Fibroblast of lung (primary cell): ENCODE measurements around the gene SYNJ1.

Source experiments
- CTCF ChIP-seq, 2 donors: IDR thresholded peaks in 1 of 2; conservative IDR thresholded peaks in 1 of 2; 1 replicate in 1 of 2; 2 replicates in 1 of 2; pipeline ENCODE4 v1.5.1; 2011 to 2012; ENCODE audit warnings: low read length in 2 of 2, control low read depth in 1 of 2, inconsistent platforms in 1 of 2, low read depth in 1 of 2, mild to moderate bottlenecking in 1 of 2
- EZH2 ChIP-seq: IDR thresholded peaks from 2 replicates; pipeline ENCODE4 v1.5.1; 2012; ENCODE audit warnings: low read length, control low read depth, mild to moderate bottlenecking; ENCODE audit errors: missing control alignments

DNA sequence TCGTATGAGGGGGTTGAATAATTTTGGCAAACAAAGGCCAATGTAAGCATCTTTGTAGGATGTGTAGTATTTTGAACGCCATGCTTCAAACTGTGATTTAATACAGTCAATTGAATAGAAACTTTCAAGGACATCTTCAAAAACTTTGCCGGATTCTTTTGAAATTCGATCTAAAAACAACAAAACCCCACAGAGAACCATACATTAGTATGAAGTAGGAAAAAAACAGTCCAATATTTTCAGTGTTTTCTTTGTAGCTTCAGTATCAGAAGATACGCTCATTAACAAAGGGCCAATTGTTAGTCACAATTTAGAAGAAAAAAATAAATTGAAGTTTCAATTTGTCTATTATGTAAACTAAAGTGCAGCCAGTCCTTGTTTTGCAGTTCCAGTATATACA lies 20.7 kb upstream of the SYNJ1 start:
- no peak for TF ChIP-seq EZH2
- no peak for TF ChIP-seq CTCF (conservative IDR thresholded peaks at IDR 0.05 in 1 of 2, IDR thresholded peaks at IDR 0.05 in 1 of 2; ENCODE audit: low read depth in 1 of 2, low read length in 2 of 2)
